GM19438 (cell line): ENCODE results near the gene DBNDD2.

Experiments
- ATAC-seq: cut with Tn5 transposase; IDR thresholded peaks from one replicate; pipeline ENCODE4 v1.9.1; 2021; ENCODE audit warnings: low read depth; ENCODE audit not compliant: unreplicated experiment

Gene DBNDD2

GRCh38 chr20:45377269-45377668 lies 30.8 kb upstream of the DBNDD2 start:
- ATAC-seq = no peak

GRCh38 chr20:45378191-45378590 lies 29.9 kb upstream of the DBNDD2 start, which contains the start of gene TP53TG5:
Gene TP53TG5 (minus strand): TSS chr20:45378325. CDS start chr20:45378236, 89 bp downstream.
- no peak for ATAC-seq

- no peak for ATAC-seq
These were observed 20.8 kb upstream of the DBNDD2 start for GRCh38 chr20:45387274-45387673.

GRCh38 chr20:45390931-45391330 lies 17.2 kb upstream of the DBNDD2 start:
- ATAC-seq = no peak

DNA sequence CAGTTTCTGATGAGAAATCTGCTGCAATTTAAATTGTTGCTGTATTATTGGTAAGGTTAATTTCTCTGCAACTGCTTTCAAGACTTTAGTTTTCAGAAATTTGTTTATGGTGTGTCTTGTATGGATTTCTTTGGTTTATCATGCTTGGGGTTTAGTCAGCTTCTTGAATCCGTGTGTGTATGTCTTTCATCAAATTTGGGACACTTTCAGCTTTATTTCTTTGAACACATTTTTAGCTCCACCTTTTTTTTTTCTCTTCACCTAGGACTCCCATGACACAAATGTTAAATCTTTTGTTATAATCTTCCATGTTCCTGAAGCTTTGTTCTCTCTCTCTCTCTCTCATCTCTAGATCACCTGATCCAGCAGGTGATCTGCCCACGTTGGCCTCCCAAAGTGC lies 16.5 kb upstream of the DBNDD2 start:
- ATAC-seq = no peak

DNA sequence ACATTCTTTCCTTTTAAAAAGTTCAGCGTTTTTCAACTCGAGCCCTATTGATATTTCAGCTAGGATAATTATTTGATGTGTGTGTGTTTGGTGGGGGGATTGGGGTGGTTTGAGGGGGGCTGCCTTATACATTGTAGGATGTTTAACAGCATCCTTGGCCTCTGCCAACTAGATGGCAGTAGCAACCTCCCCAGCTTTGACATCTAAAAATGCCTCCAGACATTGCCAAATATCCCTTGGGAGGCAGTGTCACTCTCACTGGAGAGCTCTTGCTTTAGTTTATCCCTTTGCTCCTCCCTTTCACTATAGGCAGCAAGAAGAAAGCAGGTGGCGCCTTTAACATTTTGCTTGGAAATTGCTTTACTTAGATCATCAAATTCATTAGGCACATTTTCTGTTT lies 15.4 kb upstream of the DBNDD2 start:
- ATAC-seq = no peak

- no peak for ATAC-seq
These were observed 13.6 kb upstream of the DBNDD2 start for GRCh38 chr20:45394221-45395113.

DNA sequence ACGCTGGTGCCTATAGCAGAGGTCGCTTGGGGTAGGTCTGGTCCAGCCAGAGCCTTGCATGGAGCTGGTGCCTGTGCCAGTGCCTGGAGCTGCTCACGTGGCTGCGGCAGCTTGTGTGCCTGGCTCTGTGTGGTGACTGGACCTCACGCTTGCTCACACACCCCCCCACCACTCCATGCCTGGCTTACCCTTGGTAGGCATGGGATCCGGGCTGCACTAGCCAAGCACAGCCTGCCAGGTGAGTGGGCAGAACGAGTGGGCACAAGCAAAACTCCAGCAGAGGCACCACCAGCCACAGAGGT lies 13.0 kb upstream of the DBNDD2 start:
- no peak for ATAC-seq

DNA sequence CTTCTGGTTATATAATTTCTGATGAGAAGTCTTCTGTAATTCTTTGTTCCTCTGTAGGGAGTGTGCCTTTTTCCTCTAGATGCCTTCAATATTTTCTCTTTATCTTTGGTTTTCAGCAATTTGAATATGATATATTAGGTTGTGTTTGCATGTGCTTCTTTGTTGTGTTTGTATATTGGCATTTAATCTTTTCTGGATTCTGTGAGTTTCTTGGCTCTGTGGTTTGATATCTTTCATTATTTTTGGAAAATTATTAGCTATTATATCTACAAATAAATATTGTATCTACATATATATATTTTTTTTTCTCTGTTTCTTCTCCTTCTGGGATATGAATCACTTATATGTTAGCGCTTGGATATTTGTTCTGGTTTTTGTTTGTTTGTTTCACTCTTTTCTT lies 9.1 kb upstream of the DBNDD2 start:
- no peak for ATAC-seq

- no peak for ATAC-seq
These were observed 7.6 kb upstream of the DBNDD2 start for GRCh38 chr20:45400346-45401031.

GRCh38 chr20:45402946-45403345 lies 5.1 kb upstream of the DBNDD2 start:
- ATAC-seq = no peak

GRCh38 chr20:45404438-45404837 lies 3.7 kb upstream of the DBNDD2 start:
- ATAC-seq = no peak

DNA sequence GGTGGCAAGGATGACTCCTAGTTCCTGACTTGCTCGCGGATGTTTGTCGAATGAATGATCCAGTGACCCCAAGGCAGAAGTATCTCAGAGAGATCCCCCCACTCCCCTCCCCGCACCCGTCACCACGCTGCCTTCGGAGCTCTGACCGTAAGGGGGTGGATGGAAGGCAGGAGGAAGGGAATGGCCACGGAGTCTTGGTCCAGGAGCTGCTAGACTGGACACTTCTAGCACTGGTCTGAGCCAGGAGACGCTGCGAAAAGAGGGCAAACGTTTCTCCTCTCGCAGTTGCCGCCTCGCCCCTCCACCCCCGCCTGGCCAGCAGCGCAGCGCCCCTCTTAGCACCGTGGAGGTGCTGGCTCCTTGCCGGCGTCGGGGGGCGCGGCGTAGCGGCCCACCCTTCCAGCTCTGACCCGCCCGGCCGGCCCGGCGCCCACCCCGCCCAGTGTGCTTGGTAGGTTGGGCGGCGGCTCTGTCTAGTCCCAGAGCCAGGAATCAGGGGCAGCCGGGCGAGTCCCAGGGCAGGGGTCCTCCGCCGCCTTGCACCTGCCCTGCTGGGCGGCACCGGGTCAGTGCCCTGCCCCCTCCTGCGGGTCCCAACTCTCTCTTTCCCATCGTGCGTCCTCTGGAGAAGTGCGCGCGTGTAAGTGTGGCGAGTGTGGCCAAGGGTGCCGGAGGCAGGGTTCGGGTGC lies 2.4 kb upstream of the DBNDD2 start:
- no peak for ATAC-seq

DNA sequence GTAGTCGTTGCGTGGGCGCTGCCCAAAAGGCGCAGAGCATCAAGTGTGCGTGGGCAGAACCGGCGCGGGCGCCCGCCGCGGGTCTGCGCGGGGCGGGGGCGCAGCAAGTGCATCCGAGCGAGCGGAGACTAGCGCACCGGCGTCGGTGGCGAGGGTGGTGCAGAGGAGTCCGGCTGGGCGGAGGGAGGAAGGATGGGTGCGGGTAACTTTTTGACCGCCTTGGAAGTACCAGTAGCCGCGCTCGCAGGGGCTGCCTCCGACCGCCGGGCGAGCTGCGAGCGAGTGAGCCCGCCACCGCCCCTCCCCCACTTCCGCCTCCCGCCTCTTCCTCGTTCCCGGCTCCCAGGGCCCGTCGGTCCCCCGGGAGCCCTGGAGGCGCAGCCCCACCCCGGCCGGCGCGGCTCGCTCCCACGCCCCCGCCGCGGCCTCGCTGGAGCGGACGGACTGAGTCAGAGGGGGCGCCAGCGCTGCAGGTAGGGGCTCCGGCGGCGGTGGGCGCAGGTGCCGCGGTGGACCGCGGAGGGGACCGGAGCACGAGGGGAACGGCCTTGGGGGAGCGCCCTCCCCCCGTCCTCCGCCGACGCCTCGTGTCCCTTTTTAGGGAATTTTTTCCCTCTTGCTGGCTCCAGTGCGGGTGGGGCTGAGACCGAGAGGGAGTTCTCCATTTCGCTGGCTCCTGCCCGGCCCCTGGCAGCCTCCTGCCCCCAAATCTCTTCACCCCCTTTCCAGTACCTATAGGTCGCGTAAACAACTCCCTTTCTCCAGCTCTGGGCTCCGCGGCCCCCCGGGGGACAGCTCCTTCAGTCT lies 1.6 kb upstream of the DBNDD2 start:
- no peak for ATAC-seq

DNA sequence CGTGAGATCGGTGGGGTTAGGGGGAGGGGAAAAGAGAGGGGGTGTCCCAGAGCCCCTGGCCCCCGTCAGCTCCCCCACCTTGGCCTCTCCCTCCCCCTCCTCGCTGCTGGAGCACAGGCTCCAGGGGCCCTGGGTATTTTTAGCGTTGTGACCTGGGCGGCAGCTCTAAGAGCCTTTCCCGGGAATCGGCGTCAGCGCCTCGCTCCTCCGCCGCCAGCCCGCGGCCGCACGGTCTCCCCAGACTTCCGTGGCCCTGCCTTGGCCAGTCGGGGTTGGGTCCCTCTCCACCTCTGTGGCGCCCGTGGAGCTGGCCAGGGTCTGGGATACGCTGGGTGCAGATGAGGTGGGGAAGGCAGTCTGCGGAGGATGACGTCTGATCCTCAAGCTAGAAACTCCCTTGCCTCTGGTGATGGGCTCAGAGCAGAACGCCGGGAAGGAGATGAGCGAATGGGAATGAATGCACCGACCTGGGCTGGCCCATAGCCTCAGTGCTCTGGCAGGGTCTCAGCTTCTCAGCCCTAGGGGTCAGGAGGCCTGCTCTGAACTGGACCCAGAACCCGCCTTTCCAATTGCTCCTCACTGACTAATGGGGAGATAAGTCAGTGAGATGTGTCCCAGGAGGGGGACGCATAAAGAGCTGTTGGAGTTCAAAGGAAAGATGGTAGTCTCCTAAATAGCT lies 883 bp upstream of the DBNDD2 start:
- ATAC-seq = no peak

DNA sequence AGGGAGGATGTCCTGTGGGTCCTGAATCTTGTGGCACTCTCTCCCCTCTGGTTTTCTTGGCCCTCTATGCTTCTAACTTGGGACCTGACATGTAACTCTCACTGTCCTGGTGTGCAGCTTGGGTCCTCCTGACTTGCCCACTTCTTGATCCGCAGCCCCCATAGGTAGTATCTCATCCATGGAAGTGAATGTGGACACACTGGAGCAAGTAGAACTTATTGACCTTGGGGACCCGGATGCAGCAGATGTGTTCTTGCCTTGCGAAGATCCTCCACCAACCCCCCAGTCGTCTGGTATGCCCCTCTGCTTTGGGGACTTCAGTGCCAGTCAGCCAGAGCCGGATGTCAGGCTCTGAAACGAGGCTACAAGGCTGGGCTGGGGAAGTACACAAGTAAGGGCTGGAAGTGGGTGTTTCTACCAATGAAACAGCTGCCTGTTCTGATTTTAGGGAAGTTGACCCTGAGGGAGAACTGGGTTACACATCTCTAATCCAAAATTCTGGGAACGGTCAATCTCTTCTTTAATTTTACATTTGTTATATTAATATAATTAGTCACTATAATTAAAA lies 641 bp downstream of the DBNDD2 start:
- ATAC-seq = no peak

- no peak for ATAC-seq
These were observed 1.6 kb downstream of the DBNDD2 start for GRCh38 chr20:45409521-45410272.

- ATAC-seq = no peak
These were observed 2.8 kb downstream of the DBNDD2 start for GRCh38 chr20:45410887-45411286.

DNA sequence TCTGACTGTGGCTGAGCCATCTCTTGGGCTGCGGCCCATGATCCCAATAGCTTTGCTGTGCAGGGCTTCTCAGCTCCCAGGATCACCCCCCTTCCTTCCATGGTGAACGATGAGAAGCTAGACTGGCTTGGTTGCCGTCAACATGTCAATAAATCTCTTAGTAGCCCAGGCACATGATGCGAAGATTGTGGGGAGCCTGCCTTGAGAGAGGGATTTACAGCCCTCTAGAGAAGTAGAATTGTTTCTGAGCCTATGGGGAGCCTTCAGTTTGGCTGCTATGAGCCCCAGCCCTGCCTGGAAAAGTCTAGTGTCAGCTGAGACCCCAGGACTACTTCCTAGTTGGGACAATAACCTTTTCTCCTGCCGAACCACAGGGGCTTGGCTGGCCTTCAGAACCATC lies 4.6 kb downstream of the DBNDD2 start:
- no peak for ATAC-seq
